Measurements from ENCODE around the gene UBXN2A.

DNA sequence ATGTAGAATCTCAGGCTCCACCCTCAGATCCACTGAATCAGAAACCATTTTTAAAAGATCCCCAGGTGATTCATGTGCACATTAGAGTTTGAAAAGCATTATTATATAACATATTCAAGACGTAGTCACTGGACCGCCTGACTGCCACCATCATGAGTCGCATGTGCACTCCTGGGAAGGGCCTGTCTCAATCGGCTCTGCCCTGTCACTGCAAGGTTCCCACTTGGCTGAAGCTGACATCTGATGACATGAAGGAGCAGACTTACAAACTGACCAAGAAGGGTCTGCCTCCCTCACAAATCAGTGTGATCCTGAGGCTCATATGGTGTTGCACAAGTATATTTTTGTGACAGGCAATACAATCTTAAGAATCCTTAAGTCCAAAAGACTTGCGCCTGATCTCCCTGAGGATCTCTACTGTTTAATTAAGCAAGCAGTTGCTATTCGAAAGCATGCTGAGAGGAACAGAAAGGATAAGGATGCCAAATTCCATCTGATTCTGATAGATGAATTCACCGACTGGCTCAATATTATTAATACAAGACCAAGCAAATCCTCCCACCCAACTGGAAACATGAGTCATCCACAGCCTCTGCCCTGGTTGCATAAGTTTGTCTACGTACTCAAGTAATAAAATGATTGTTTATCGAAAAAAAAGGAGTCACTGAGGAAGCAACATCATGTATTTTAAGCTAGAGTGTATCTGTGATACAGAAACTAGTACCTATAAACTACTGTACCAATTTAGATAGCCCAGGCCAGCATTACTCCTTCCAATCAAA, 39.5 kb upstream of the UBXN2A start:
- TF ChIP-seq GABPA (IDR thresholded peaks at IDR 0.05; ENCODE audit: low read depth), result no peak
- no peak for TF ChIP-seq RFX5 (IDR thresholded peaks at IDR 0.05; ENCODE audit: low read depth, low read length)
